ENCODE measurements around the gene PBLD. TPM values are rescaled to one million over a fixed set of nuclear protein-coding genes. Genes with fewer than 3 reads are reported as not detected.

The PBLD gene
- total RNA-seq, 1 experiment from 2014 or later: 4.9 TPM

DNA sequence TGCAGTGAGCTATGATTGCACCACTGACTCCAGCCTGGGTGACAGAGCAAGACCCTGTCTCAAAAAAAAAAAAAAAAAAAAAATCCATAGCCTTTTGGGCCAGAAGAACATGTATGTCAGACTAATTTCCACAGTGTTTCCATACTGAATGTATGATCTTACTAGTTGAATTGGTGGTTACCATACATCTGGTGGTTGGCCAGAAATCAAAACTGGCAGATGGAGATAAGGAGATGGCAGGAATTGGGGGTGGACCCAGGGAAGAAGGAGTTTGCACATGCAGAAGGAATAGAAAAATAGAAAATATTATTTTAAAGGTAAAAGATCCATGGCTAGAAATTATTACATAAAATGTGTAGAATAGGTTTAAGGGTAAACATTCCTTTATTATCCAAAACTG lies 97.1 kb downstream of the PBLD start:
- intact Hi-C loops (cut with micrococcal nuclease; ENCODE audit: unreplicated experiment): no loop called here
- TF ChIP-seq, protein P1, sequence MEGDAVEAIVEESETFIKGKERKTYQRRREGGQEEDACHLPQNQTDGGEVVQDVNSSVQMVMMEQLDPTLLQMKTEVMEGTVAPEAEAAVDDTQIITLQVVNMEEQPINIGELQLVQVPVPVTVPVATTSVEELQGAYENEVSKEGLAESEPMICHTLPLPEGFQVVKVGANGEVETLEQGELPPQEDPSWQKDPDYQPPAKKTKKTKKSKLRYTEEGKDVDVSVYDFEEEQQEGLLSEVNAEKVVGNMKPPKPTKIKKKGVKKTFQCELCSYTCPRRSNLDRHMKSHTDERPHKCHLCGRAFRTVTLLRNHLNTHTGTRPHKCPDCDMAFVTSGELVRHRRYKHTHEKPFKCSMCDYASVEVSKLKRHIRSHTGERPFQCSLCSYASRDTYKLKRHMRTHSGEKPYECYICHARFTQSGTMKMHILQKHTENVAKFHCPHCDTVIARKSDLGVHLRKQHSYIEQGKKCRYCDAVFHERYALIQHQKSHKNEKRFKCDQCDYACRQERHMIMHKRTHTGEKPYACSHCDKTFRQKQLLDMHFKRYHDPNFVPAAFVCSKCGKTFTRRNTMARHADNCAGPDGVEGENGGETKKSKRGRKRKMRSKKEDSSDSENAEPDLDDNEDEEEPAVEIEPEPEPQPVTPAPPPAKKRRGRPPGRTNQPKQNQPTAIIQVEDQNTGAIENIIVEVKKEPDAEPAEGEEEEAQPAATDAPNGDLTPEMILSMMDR (conservative IDR thresholded peaks at IDR 0.05; ENCODE audit: low read depth, low read length): no peak
- no peak for TF ChIP-seq EZH2 (IDR thresholded peaks at IDR 0.05; ENCODE audit: borderline replicate concordance, low read depth, low read length, poor library complexity, severe bottlenecking)
- Histone ChIP-seq H3K9me3 (ENCODE audit: low read depth, low read length, poor library complexity, severe bottlenecking) (no peaks in the 10 kb centered on the region), H3K4me1 (ENCODE audit: insufficient read depth, low read length, poor library complexity, severe bottlenecking) (no peaks in the 10 kb centered on the region), H3K27me3 (replicated peaks; ENCODE audit: insufficient read depth, low read depth, low read length, poor library complexity) (no peaks in the 10 kb centered on the region), H3K4me3 (ENCODE audit: low read depth, low read length, poor library complexity, severe bottlenecking) (no peak overlapping the region), H3K27ac (ENCODE audit: low read depth, low read length, poor library complexity, severe bottlenecking) (no peak overlapping the region), H3K36me3 (ENCODE audit: insufficient read depth, low read length, poor library complexity, severe bottlenecking) (no peaks in the 10 kb centered on the region)
- ChIA-PET CTCF (no interaction called here), POLR2A (ENCODE audit: low non-redundant PET) (no interaction called here)
- no peak for DNase-seq (ENCODE audit: low spot score)
- no TSS peak for BruUV-seq (replicated peaks)

DNA sequence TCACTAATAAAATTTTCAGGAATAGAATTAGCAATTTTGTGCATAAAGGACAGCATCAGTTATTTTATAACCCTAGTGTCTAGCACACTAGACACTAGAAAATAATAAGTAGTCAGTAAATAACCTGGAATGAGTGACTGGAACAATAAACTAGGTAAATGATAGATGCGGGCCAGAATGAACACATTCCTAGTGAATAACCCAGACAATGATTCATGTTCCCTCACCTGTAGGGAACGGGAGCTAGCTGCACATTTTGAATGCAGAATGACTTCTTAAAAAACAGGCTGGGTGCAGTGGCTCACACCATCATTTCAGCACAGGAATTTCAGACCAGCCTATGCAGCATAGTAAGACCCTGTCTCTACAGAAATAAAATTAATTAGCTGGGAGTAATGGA lies 97.6 kb downstream of the PBLD start:
- H3K9me3 ChIP-seq (ENCODE audit: low read depth, low read length, poor library complexity, severe bottlenecking): no peaks in the 10 kb centered on the region
- DNase-seq (ENCODE audit: low spot score): no peak
- intact Hi-C loops (cut with micrococcal nuclease; ENCODE audit: unreplicated experiment): no loop called here
- H3K27me3 ChIP-seq (replicated peaks; ENCODE audit: insufficient read depth, low read depth, low read length, poor library complexity): no peaks in the 10 kb centered on the region
- H3K27ac ChIP-seq (ENCODE audit: low read depth, low read length, poor library complexity, severe bottlenecking): no peak overlapping the region
- H3K4me3 ChIP-seq (ENCODE audit: low read depth, low read length, poor library complexity, severe bottlenecking): no peak overlapping the region
- ChIA-PET CTCF (no interaction called here), POLR2A (ENCODE audit: low non-redundant PET) (no interaction called here)
- H3K4me1 ChIP-seq (ENCODE audit: insufficient read depth, low read length, poor library complexity, severe bottlenecking): no peaks in the 10 kb centered on the region
- no TSS peak for BruUV-seq (replicated peaks)
- H3K36me3 ChIP-seq (ENCODE audit: insufficient read depth, low read length, poor library complexity, severe bottlenecking): no peaks in the 10 kb centered on the region
- TF ChIP-seq, protein P1 (conservative IDR thresholded peaks at IDR 0.05; ENCODE audit: low read depth, low read length): no peak
- no peak for TF ChIP-seq EZH2 (IDR thresholded peaks at IDR 0.05; ENCODE audit: borderline replicate concordance, low read depth, low read length, poor library complexity, severe bottlenecking)

DNA sequence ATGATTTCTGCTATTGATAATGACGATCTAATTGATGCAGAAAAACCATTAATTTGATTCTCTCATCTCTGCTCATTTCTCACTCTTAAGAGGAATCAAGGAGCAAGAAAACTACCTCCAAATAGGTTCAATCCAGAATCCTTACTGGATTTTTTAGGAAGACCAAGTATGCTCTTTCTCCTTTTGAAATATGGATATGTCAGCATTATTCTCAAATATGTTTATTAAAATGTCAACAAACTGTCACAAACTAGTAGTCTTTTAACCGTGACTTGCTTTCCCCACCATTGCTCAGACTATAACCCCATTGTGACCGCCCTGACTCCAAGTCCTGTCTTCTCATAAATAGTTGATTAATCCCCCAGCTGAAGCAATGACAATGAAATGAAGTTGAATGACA lies 99.7 kb downstream of the PBLD start:
- no peaks in the 10 kb centered on the region for H3K9me3 ChIP-seq (ENCODE audit: low read depth, low read length, poor library complexity, severe bottlenecking)
- H3K36me3 ChIP-seq (ENCODE audit: insufficient read depth, low read length, poor library complexity, severe bottlenecking): no peaks in the 10 kb centered on the region
- no peak for TF ChIP-seq EZH2 (IDR thresholded peaks at IDR 0.05; ENCODE audit: borderline replicate concordance, low read depth, low read length, poor library complexity, severe bottlenecking)
- TF ChIP-seq, protein P1 (conservative IDR thresholded peaks at IDR 0.05; ENCODE audit: low read depth, low read length): no peak

More for the DNA sequence above, 99.7 kb downstream of the PBLD start:
- H3K27me3 ChIP-seq (replicated peaks; ENCODE audit: insufficient read depth, low read depth, low read length, poor library complexity): peaks cover 4% of the 10 kb centered on the region
- no peak for DNase-seq (ENCODE audit: low spot score)
- H3K27ac ChIP-seq (ENCODE audit: low read depth, low read length, poor library complexity, severe bottlenecking): no peak overlapping the region
- BruUV-seq (replicated peaks): no TSS peak
- H3K4me1 ChIP-seq (ENCODE audit: insufficient read depth, low read length, poor library complexity, severe bottlenecking): no peaks in the 10 kb centered on the region
- intact Hi-C loops (cut with micrococcal nuclease; ENCODE audit: unreplicated experiment): loop anchor here (5.0 kb wide), 1 partner anchor 64 kb away; no protein-coding TSS in a partner anchor
- ChIA-PET POLR2A (ENCODE audit: low non-redundant PET) (no interaction called here), CTCF (no interaction called here)
- H3K4me3 ChIP-seq (ENCODE audit: low read depth, low read length, poor library complexity, severe bottlenecking): no peak overlapping the region

Other genes starting within 250 kb of the PBLD start
- gene MYPN, start 223.4 kb downstream of the PBLD start, total RNA-seq (2021): 0.87 and 1.7 TPM in 2 replicates
- not detected in 2 replicates for gene ATOH7, start 100.8 kb downstream of the PBLD start, total RNA-seq (2021)
- gene HNRNPH3, start 864 bp downstream of the PBLD start, total RNA-seq (2021): 237 and 251 TPM in 2 replicates
- gene RUFY2, start 74.3 kb upstream of the PBLD start, total RNA-seq (2021): 25.8 and 28.8 TPM in 2 replicates
- 48.7 and 51.9 TPM in 2 replicates for gene DNA2, start 139.0 kb upstream of the PBLD start, total RNA-seq (2021)
- gene SLC25A16, start 194.6 kb upstream of the PBLD start, total RNA-seq (2021): 17.9 and 19.1 TPM in 2 replicates
- 15.2 and 17.4 TPM in 2 replicates for gene TET1, start 227.4 kb upstream of the PBLD start, total RNA-seq (2021)

All from A673 (cell line).